Transverse colon (tissue), 4 donors: ENCODE results near the gene OTOGL. TPM values are rescaled to one million over a fixed set of nuclear protein-coding genes. Genes with fewer than 3 reads are reported as not detected.

Experiments used
- DNase-seq: peaks from one replicate; pipeline ENCODE4 v3.0.0-alpha.2; 2019
- H3K27ac ChIP-seq, 4 donors: fragments of 200-600 bp; sonication (generic); 2 replicates each; pipeline ENCODE4 v1.5.1; 2016 to 2018; ENCODE audit warnings: inconsistent platforms in 4 of 4
- H3K27me3 ChIP-seq: fragments of 200-600 bp; sonication (generic); 2 replicates; pipeline ENCODE4 v1.5.1; 2017; ENCODE audit warnings: inconsistent platforms
- H3K36me3 ChIP-seq, 4 donors: fragments of 200-600 bp; sonication (generic); 2 replicates each; pipeline ENCODE4 v1.5.1; 2017 to 2019; ENCODE audit warnings: inconsistent platforms in 4 of 4
- H3K4me1 ChIP-seq, 4 donors: fragments of 200-600 bp; sonication (generic); 2 replicates each; pipeline ENCODE4 v1.5.1; 2017 to 2020; ENCODE audit warnings: inconsistent platforms in 4 of 4
- H3K4me3 ChIP-seq, 4 donors: fragments of 200-600 bp; sonication (generic); 1 replicate in 1 of 4; 2 replicates in 3 of 4; pipeline versions ENCODE4 v1.5.1 to v1.6.1; 2017 to 2019; ENCODE audit warnings: inconsistent platforms in 4 of 4
- H3K9me3 ChIP-seq, 2 donors: fragments of 200-600 bp; sonication (generic); 2 replicates each; pipeline ENCODE4 v1.5.1; 2017 to 2019; ENCODE audit warnings: inconsistent platforms in 2 of 2
- EP300 ChIP-seq: sonication (generic); formaldehyde crosslinking; IDR thresholded peaks from one replicate; pipeline ENCODE4 v1.6.1; 2017; ENCODE audit warnings: antibody characterized with exemption, low read depth
- POLR2A ChIP-seq: fragments of 450-650 bp; IDR thresholded peaks from one replicate; pipeline ENCODE4 v1.6.1; 2016; ENCODE audit warnings: antibody characterized with exemption, mild to moderate bottlenecking, moderate library complexity
- POLR2AphosphoS5 ChIP-seq, 3 donors: sonication (generic); formaldehyde crosslinking; IDR thresholded peaks; one replicate each; pipeline ENCODE4 v1.6.1; 2016; ENCODE audit warnings: antibody characterized with exemption in 3 of 3
- WGBS, 2 donors: methylation state at CpG; one replicate each; pipeline ENCODE4 v1.1.5; 2018; ENCODE audit warnings: low coverage in 1 of 2; 5-methylcytosine and 5-hydroxymethylcytosine counted together
- in situ Hi-C, 4 donors: fragments of 200-750 bp; cut with MboI; loops; one replicate each; pipeline versions ENCODE4 v1.15.0 to v1.15.1; 2017; ENCODE audit warnings: low sequenced_read_pairs in 3 of 4, low pct_ligation_motif_present in 1 of 4, low pct_unique_long_range_greater_than_20kb in 1 of 4
- intact Hi-C: fragments of 100-400 bp; cut with DNase I; formaldehyde crosslinking; loops from one replicate; pipeline ENCODE4 v1.15.1; 2023; ENCODE audit warnings: low total_unique reads
- total RNA-seq, 4 donors: library from RNA; depleted of rRNA; stranded (reverse); fragments of >200 nt; gene quantifications; one replicate each; pipeline ENCODE4 v1.1.0, GENCODE V29; 2016
- TF ChIP-seq, protein P1 (sequence below), 5 experiments: fragments of 200-600 bp in 3 of 5; fragments of 450-650 bp in 2 of 5; sonication (generic) in 3 of 5; IDR thresholded peaks; 1 replicate in 2 of 5; 2 replicates in 3 of 5; pipeline ENCODE4 v1.5.1; 2016 to 2017; ENCODE audit warnings: antibody characterized with exemption in 5 of 5, inconsistent platforms in 3 of 5, mild to moderate bottlenecking in 2 of 5, moderate library complexity in 1 of 5

The OTOGL gene
- total RNA-seq, 4 donors from 2014 or later: 0.32 to 0.60 (median 0.41) TPM; not detected in 1

DNA sequence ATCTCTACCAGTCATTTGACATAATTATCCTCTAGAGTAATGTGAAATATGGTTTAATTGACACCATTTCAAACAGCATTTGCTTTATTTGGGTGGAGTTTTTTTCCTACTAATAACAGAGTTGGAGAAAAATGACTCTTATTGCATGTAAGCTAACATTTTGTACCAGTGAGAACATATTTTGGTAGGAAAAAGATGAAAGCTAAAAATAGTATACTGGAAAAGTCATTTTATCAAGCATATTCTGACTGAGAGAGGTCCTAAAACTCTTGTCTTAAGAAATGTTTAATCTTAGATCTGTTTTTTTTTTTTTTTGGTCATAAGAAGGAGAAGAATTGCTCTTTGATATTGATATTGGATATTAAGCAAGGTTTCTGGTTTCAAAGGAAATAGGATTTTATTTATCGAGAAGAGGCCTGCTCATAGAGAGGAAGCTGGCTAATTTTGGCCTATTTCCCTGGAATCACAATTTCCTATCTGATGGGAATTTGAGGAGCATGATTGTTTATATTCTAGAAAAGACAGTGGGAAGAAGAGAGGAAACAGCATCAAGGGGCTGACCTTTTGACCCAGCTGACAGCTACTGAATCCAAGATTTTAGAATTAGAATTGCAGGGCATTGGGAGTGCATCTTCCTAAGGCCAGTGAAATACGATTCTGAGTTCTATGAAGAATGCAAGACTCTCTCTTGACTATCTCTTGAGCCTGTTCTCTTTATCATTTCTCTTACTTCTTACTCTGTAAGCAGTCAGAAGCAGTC, 19.4 kb downstream of the OTOGL start:
- 43 to 80% methylated on average over 1 to 2 of the region's 2 CpGs for WGBS, 2 donors
- Histone ChIP-seq H3K36me3 (no peaks in the 10 kb centered on the region), H3K4me3 (no peak overlapping the region), H3K9me3 (no peaks in the 10 kb centered on the region), H3K27ac (peak overlapping the region in 2 of 4 donors; percentile 32 to 34), H3K27me3 (no peaks in the 10 kb centered on the region), H3K4me1 (no peaks in the 10 kb centered on the region)
- TF ChIP-seq POLR2A: no peak
- TF ChIP-seq, protein P1, sequence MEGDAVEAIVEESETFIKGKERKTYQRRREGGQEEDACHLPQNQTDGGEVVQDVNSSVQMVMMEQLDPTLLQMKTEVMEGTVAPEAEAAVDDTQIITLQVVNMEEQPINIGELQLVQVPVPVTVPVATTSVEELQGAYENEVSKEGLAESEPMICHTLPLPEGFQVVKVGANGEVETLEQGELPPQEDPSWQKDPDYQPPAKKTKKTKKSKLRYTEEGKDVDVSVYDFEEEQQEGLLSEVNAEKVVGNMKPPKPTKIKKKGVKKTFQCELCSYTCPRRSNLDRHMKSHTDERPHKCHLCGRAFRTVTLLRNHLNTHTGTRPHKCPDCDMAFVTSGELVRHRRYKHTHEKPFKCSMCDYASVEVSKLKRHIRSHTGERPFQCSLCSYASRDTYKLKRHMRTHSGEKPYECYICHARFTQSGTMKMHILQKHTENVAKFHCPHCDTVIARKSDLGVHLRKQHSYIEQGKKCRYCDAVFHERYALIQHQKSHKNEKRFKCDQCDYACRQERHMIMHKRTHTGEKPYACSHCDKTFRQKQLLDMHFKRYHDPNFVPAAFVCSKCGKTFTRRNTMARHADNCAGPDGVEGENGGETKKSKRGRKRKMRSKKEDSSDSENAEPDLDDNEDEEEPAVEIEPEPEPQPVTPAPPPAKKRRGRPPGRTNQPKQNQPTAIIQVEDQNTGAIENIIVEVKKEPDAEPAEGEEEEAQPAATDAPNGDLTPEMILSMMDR (IDR thresholded peaks at IDR 0.05): no peak
- TF ChIP-seq EP300: no peak
- no peak for TF ChIP-seq POLR2AphosphoS5 (IDR thresholded peaks at IDR 0.05)
- intact Hi-C loops (no loop called here), in situ Hi-C loops (no loop called here)
- DNase-seq: no peak

DNA sequence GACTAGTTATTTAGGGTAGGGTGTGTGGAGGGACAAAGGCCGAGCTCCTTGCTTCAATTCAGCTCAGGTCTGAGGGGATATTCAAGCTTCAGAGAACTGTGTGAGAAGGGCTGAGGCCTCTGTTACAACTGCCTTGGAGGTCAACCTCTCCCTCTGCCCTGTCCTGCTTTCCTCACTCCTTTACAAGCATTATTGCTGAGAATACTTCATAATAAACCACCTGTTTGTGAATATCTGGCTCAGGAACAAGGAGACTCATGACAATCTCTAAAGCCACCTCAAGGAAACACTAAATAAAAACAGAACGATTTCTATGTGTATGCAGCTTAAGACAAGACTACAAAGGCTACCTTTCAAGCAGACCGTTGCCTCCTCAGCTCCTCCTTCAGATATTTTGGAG, 21.7 kb downstream of the OTOGL start:
- Histone ChIP-seq H3K4me1 (no peaks in the 10 kb centered on the region), H3K9me3 (no peaks in the 10 kb centered on the region), H3K27me3 (no peaks in the 10 kb centered on the region), H3K36me3 (no peaks in the 10 kb centered on the region), H3K4me3 (no peak overlapping the region), H3K27ac (no peak overlapping the region)
- TF ChIP-seq POLR2A: no peak
- TF ChIP-seq, protein P1 (IDR thresholded peaks at IDR 0.05): no peak
- no peak for TF ChIP-seq EP300
- TF ChIP-seq POLR2AphosphoS5 (IDR thresholded peaks at IDR 0.05): no peak
- DNase-seq: no peak
- WGBS, 2 donors: 42 to 60% methylated on average over 3 of the region's 3 CpGs
- intact Hi-C loops: no loop called here
- in situ Hi-C loops: no loop called here

DNA sequence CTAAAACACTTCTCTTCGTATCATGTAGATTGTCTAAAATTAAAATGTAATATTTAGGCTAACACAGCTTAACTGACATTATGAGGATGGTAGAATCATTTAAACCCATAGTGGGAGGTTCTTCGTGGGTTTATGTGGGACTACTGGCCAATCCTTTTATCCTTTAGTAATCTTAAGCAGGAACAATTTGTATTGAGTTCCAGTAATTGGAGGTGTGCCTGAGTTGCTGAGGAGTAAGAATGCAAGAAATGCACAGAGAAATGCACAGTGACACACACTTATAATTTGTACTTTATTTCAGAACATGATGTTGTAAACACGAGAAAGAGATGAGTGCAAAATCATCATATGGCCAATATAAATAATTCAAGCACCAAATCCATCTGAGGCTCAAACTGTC, 22.3 kb downstream of the OTOGL start:
- H3K4me1 ChIP-seq: no peaks in the 10 kb centered on the region
- DNase-seq: no peak
- intact Hi-C loops: no loop called here
- 49 to 53% methylated on average over 3 of the region's 3 CpGs for WGBS, 2 donors
- H3K27me3 ChIP-seq: no peaks in the 10 kb centered on the region
- in situ Hi-C loops: no loop called here
- H3K9me3 ChIP-seq: no peaks in the 10 kb centered on the region
- TF ChIP-seq POLR2AphosphoS5 (IDR thresholded peaks at IDR 0.05): no peak
- no peak for TF ChIP-seq EP300
- no peak for TF ChIP-seq POLR2A
- H3K36me3 ChIP-seq: no peaks in the 10 kb centered on the region
- no peak overlapping the region for H3K27ac ChIP-seq
- no peak overlapping the region for H3K4me3 ChIP-seq

DNA sequence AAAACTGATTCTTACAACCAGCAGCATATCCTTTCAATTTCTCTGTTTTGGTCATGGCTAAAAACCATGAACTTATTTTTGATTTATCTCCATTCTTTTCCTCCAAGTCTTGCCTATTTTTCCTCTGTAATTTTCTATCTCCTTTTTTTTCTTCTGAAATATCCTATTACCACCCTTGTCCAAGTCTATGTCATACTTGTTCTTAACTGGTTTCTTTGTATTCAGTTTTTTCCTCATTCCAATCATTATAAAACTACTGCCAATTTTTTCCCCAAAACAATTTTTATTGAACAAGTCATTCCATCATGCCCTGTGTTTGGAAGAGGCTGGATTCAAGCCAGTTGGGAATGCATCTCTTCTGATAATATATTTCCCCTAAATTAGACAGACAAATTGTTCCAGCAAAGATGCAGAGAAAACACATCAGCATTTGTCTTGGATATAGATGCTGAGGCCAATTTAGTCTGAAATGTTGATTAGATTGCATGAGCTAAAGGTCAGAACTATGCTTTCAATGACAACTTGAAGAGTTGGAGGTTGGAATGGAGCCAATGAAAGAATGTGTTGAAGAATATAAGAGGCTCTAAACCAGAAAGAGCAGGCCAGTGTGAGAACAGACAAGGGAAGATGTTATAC, 30.7 kb downstream of the OTOGL start:
- Histone ChIP-seq H3K9me3 (no peaks in the 10 kb centered on the region), H3K27me3 (no peaks in the 10 kb centered on the region), H3K27ac (no peak overlapping the region), H3K36me3 (no peaks in the 10 kb centered on the region), H3K4me3 (no peak overlapping the region), H3K4me1 (no peaks in the 10 kb centered on the region)
- intact Hi-C loops (no loop called here), in situ Hi-C loops (no loop called here)
- no peak for DNase-seq
- TF ChIP-seq, protein P1 (IDR thresholded peaks at IDR 0.05): no peak
- no peak for TF ChIP-seq POLR2AphosphoS5 (IDR thresholded peaks at IDR 0.05)
- TF ChIP-seq POLR2A: no peak
- TF ChIP-seq EP300: no peak
